ENCODE data around the gene SPON2.

Gene SPON2

DNA sequence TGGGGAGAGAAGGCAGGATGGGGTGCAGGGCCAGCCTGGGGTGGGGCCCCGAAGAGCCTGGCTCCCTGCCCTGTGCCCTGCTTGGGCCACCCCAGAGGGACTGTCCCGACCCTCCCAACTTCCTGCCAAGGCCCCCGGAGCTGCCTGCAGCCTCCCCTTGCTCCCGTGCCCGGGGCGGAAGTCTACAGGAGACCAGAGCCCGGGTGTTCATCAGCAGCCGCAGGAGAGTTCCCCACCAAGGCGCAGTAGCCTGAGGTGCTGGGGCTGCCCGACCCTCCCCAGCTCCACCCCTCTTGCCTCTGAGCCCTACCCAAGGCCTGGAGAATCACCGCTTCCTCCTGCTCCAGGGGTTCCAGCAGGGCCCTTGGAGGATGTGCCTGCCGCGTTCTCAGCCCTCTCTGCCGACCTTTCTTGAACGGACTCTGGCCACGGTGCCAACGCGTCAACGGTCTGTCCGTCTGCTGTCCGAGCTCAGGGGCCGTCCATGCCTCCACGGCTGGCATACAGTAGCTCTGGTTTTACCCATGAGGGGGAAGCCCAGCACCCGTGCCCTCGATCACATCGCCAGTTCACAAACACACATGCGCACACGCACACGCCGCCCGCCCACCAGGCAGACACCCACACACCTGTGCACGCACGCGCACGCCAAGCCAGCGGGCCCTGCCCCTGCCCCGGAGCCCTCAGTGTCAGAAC, 36.0 kb upstream of the SPON2 start:
- Histone ChIP-seq H3K27ac (ENCODE audit: insufficient read depth, low read depth, low read length, poor library complexity, severe bottlenecking) (no peak overlapping the region), H3K27me3 (ENCODE audit: control insufficient read depth, insufficient read depth, low read length, poor library complexity, severe bottlenecking) (no peaks in the 10 kb centered on the region), H3K9me3 (ENCODE audit: control insufficient read depth, low read length) (no peaks in the 10 kb centered on the region), H3K4me3 (ENCODE audit: insufficient read depth, low read depth, low read length) (no peak overlapping the region), H3K36me3 (ENCODE audit: control insufficient read depth, insufficient read depth, low read length) (no peaks in the 10 kb centered on the region), H3K4me1 (ENCODE audit: control insufficient read depth, insufficient read depth, low read length) (no peaks in the 10 kb centered on the region)
- WGBS, 2 experiments: 94 to 95% methylated on average over 37 of the region's 37 CpGs

DNA sequence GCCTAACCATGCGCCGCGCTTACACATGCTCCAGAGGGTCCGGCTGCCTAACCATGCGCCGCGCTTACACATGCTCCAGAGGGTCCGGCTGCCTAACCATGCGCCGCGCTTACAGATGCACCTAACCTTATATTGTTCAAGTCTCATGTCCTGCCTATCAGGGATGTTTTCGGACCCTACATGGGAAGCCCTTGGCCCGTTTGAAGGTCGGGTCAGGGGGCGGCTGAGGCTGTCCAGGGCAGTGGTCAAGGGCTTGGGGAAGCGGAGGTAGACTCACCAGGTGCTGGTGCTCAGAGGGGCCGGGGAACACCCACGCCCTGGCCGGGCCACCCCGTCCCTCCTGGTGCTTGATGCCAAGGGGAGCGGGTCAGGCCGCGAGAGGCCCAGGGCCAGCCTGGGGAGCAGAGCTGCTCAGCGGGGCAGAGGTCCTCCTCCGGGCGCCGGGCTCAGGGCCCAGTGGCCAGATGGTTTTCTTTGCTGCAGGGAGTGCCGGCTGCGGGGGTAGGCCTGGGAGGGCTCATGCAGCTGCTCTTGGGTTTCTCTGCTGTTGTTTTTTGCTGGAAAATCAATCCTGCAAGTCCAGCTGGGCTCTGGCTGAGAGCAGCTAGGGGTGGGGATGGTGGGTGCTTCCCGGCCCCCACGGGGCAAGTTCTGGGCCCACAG, 35.4 kb upstream of the SPON2 start:
- Histone ChIP-seq H3K27me3 (ENCODE audit: control insufficient read depth, insufficient read depth, low read length, poor library complexity, severe bottlenecking) (no peaks in the 10 kb centered on the region), H3K9me3 (ENCODE audit: control insufficient read depth, low read length) (no peaks in the 10 kb centered on the region), H3K4me3 (ENCODE audit: insufficient read depth, low read depth, low read length) (no peak overlapping the region), H3K36me3 (ENCODE audit: control insufficient read depth, insufficient read depth, low read length) (no peaks in the 10 kb centered on the region), H3K4me1 (ENCODE audit: control insufficient read depth, insufficient read depth, low read length) (no peaks in the 10 kb centered on the region), H3K27ac (ENCODE audit: insufficient read depth, low read depth, low read length, poor library complexity, severe bottlenecking) (no peak overlapping the region)
- WGBS, 2 experiments: 93 to 95% methylated on average over 28 of the region's 31 CpGs

DNA sequence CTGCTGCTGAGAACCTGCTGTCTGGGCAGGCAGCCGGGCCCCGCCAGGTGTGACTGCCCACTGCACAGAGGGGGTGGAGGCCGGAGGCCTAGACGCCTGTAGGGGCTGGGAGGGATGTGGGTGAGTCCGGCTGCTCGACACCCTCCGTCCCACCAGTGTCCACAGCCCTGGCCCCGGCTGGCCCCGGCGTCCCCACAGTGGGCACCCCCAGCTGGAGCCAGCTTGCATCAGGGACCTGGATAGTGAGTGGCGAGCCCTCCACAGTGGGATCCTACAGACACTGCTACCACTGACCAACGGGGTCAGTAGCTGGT, 34.7 kb upstream of the SPON2 start:
- 96 to 97% methylated on average over 12 of the region's 12 CpGs for WGBS, 2 experiments
- H3K4me1 ChIP-seq (ENCODE audit: control insufficient read depth, insufficient read depth, low read length): no peaks in the 10 kb centered on the region

DNA sequence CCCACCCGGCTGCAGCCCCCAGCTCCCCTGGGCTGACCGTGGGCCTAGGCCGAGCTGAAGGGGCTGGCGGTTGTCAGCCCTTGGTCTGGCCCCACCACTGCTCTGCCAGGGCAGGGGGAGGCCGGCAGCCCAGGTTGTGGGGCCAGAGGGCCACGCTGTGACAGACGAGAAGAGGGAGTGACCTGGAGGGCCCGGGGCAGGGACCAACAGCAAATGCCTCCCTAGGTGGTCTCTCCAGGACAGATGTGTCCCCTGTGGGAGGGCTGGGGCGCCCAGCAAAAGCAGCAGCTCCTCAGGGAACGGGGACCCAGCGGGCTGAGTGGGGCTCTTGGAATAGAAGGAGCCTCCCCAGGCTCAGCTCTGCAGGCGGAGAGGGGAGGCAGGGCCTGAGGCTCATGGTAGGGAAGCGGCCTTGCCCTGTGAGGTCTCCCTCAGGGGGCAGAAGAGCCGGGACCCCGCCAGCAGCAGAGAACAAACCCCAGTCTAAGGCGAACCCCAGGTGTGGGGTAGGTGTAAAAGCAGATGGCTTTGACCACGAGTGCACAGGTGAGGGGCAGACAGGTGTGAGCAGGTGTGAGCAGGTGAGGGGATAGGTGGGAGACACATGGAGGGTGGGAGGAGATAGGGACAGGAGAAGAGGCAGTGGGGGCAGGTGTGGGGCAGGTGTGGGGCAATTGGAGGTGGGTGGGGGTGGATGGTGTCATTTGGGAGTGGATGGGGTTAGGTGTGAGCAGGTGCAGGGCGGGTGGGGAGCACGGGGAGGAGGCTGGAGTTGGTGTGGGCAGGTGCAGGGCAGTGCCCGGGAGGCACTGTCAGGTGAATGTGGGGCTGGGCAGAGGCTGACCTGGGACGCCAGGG, 34.1 kb upstream of the SPON2 start:
- no peaks in the 10 kb centered on the region for H3K36me3 ChIP-seq (ENCODE audit: control insufficient read depth, insufficient read depth, low read length)
- no peaks in the 10 kb centered on the region for H3K4me1 ChIP-seq (ENCODE audit: control insufficient read depth, insufficient read depth, low read length)
- no peaks in the 10 kb centered on the region for H3K27me3 ChIP-seq (ENCODE audit: control insufficient read depth, insufficient read depth, low read length, poor library complexity, severe bottlenecking)
- H3K9me3 ChIP-seq (ENCODE audit: control insufficient read depth, low read length): no peaks in the 10 kb centered on the region
- no peak overlapping the region for H3K27ac ChIP-seq (ENCODE audit: insufficient read depth, low read depth, low read length, poor library complexity, severe bottlenecking)
- WGBS, 2 experiments: 90 to 93% methylated on average over 21 of the region's 21 CpGs
- H3K4me3 ChIP-seq (ENCODE audit: insufficient read depth, low read depth, low read length): no peak overlapping the region

More for the DNA sequence above, 34.7 kb upstream of the SPON2 start:
- Histone ChIP-seq H3K36me3 (ENCODE audit: control insufficient read depth, insufficient read depth, low read length) (no peaks in the 10 kb centered on the region), H3K9me3 (ENCODE audit: control insufficient read depth, low read length) (no peaks in the 10 kb centered on the region), H3K4me3 (ENCODE audit: insufficient read depth, low read depth, low read length) (no peak overlapping the region), H3K27ac (ENCODE audit: insufficient read depth, low read depth, low read length, poor library complexity, severe bottlenecking) (no peak overlapping the region), H3K27me3 (ENCODE audit: control insufficient read depth, insufficient read depth, low read length, poor library complexity, severe bottlenecking) (no peaks in the 10 kb centered on the region)

DNA sequence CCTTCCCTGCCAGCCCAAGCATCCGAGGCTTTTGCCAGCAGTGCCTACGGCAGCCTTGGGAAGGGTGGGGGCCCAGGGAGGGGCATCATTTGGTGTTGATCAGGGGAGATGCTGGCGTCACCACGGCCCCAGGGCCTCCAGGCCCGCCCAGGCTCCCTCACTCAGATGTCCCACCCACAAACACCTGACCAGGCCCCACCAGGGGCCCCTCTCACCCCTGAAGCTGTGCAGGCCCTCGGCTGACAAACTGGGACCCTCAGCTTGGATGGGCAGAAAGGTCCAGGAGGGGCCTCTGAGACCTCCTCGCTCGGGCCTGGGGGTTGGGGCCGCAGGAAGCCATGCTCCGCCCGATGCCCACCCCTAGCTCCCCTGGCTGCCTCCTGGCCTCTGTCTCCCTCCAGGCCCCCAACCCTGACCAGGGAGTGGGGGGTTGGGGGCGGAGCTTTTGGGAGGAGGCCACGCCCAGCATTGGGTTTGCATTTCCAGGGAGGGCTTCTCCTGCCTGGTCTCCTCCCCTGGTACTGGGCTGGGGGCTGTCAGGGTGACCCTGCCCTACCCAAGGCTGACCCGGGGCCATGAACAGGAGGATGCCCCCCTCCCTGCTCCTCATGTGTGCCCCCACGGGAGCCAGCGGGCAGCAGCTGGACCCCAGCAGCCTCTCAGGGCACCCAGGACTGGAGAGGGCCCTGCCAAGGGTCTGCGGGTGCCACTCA, 33.4 kb upstream of the SPON2 start:
- Histone ChIP-seq H3K4me1 (ENCODE audit: control insufficient read depth, insufficient read depth, low read length) (no peaks in the 10 kb centered on the region), H3K9me3 (ENCODE audit: control insufficient read depth, low read length) (no peaks in the 10 kb centered on the region), H3K36me3 (ENCODE audit: control insufficient read depth, insufficient read depth, low read length) (no peaks in the 10 kb centered on the region), H3K27ac (ENCODE audit: insufficient read depth, low read depth, low read length, poor library complexity, severe bottlenecking) (no peak overlapping the region), H3K27me3 (ENCODE audit: control insufficient read depth, insufficient read depth, low read length, poor library complexity, severe bottlenecking) (no peaks in the 10 kb centered on the region), H3K4me3 (ENCODE audit: insufficient read depth, low read depth, low read length) (no peak overlapping the region)
- 88 to 91% methylated on average over 17 of the region's 17 CpGs for WGBS, 2 experiments

DNA sequence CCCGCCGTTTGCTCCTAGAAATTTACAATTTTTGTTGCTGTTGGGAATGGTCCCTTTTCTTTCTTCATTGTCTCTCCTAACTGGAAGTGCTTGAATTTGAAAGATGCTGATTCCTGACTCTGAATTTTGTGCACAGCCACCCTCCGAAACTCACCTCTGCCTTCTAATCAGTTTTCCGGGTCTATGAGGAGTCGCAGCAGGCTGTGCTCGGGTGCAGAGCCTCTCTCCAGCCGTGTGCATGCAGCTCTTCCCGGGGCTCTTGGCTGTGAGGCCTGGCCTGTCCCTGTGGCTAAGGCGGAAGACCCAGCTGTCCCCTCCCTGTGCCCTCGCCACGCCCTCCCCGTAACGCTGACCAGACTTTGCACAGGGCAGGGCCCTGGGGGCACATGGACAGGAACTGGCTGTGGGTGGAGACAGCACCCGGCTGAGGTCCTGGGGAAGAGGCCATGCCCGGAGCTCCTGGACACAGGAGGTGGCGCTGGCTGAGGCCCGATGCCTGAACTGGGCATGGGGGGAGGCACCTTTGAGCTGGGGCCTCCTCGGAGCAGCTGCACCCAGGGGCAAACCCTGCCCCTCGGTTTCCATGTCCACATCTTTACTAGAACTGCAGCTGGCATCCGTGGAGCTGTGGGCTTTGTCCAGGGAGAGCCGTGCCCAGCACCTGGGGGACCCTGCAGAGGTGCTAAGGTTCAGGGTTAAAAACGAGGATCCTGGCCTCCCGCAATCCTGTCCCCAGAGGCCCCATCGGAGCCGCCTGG, 32.6 kb upstream of the SPON2 start:
- H3K4me3 ChIP-seq (ENCODE audit: insufficient read depth, low read depth, low read length): no peak overlapping the region

DNA sequence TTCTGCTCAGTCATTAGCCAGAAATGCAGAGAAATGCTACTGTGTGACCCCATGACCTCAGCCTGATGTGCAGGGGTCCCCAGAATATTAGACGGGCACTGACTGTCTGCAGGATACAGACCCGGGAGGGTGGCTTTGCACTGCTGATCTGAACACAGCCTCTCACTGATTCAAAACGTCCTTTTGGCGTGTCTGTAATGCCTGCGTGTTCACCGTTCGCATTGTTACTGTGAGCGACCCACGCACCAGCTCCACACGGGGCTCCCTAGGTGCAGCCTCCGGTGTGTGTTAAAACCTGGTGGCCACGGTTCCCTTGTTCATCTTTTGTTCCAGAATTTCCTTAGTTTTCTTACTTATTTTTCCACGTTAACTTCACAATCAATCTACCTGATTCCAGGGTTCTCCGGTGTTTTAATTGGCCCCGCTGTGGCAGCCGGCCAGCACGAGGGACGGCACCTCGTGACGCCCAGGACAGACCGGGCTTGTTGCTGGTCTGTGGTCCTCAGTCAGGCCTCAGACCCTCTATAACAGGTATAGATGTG, 32.0 kb upstream of the SPON2 start:
- H3K27me3 ChIP-seq (ENCODE audit: control insufficient read depth, insufficient read depth, low read length, poor library complexity, severe bottlenecking): no peaks in the 10 kb centered on the region
- no peaks in the 10 kb centered on the region for H3K36me3 ChIP-seq (ENCODE audit: control insufficient read depth, insufficient read depth, low read length)
- no peak overlapping the region for H3K27ac ChIP-seq (ENCODE audit: insufficient read depth, low read depth, low read length, poor library complexity, severe bottlenecking)
- no peaks in the 10 kb centered on the region for H3K9me3 ChIP-seq (ENCODE audit: control insufficient read depth, low read length)
- no peaks in the 10 kb centered on the region for H3K4me1 ChIP-seq (ENCODE audit: control insufficient read depth, insufficient read depth, low read length)
- 94 to 95% methylated on average over 21 of the region's 21 CpGs for WGBS, 2 experiments
- H3K4me3 ChIP-seq (ENCODE audit: insufficient read depth, low read depth, low read length): no peak overlapping the region

More for the DNA sequence above, 32.6 kb upstream of the SPON2 start:
- 90 to 91% methylated on average over 25 of the region's 25 CpGs for WGBS, 2 experiments
- Histone ChIP-seq H3K27ac (ENCODE audit: insufficient read depth, low read depth, low read length, poor library complexity, severe bottlenecking) (no peak overlapping the region), H3K27me3 (ENCODE audit: control insufficient read depth, insufficient read depth, low read length, poor library complexity, severe bottlenecking) (no peaks in the 10 kb centered on the region), H3K9me3 (ENCODE audit: control insufficient read depth, low read length) (no peaks in the 10 kb centered on the region), H3K36me3 (ENCODE audit: control insufficient read depth, insufficient read depth, low read length) (no peaks in the 10 kb centered on the region), H3K4me1 (ENCODE audit: control insufficient read depth, insufficient read depth, low read length) (no peaks in the 10 kb centered on the region)

DNA sequence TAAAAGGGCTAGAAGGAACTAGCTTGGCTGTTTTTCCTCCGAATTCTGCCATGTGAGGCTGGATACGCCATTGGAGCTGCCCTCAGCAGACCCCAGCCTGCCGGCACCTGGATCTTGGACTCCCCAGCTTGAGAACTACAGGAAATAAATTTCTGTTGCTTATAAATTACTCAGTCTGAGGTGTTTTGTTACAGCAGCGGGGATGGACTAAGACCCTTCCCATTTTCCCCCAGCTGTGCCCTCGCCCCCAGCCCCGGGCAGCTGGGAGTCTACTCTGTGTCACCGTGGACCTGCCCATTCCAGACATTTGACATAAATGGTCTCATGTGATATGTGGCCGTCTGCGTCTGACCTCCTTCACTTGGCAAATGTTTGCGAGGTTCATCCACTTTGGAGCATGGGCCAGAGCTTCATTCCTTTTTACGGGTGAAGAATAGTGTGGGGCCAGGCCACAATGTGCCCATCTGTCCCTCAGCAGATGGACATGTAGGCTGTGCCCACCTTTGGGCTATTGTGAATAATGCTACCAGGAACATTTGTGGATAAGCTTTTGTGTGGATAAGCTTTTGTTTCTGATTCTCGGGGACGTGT, 30.7 kb upstream of the SPON2 start:
- H3K36me3 ChIP-seq (ENCODE audit: control insufficient read depth, insufficient read depth, low read length): no peaks in the 10 kb centered on the region
- no peaks in the 10 kb centered on the region for H3K9me3 ChIP-seq (ENCODE audit: control insufficient read depth, low read length)
- no peaks in the 10 kb centered on the region for H3K27me3 ChIP-seq (ENCODE audit: control insufficient read depth, insufficient read depth, low read length, poor library complexity, severe bottlenecking)
- 95% methylated on average over 13 of the region's 13 CpGs for WGBS, 2 experiments
- H3K4me3 ChIP-seq (ENCODE audit: insufficient read depth, low read depth, low read length): no peak overlapping the region
- no peaks in the 10 kb centered on the region for H3K4me1 ChIP-seq (ENCODE audit: control insufficient read depth, insufficient read depth, low read length)
- no peak overlapping the region for H3K27ac ChIP-seq (ENCODE audit: insufficient read depth, low read depth, low read length, poor library complexity, severe bottlenecking)

DNA sequence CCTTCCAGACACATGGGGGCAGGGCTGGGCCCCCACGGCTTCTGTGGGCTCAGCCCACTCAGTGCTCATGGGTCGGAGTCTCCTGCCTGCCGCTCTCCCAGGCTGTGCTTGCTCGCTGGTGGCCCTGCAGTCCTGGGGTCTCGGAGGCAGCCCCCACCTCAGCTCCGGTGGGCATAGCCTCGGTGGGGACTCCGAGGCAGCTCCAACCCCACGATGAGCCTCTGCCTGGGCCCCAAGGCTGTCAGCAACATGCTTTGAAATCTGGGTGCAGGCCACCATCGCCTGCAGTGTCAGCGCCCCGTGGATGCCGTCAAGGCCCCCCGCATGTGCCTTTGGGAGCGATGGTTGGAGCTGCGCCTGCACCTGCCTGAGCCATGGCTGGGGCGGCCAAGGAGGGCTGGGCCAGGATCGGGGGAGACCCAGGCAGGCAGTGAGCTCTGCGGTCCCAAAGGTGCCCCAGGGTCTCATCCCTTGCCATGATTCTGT, 30.2 kb upstream of the SPON2 start:
- WGBS, 2 experiments: 91% methylated on average over 19 of the region's 19 CpGs

More for the DNA sequence above, 30.2 kb upstream of the SPON2 start:
- Histone ChIP-seq H3K27ac (ENCODE audit: insufficient read depth, low read depth, low read length, poor library complexity, severe bottlenecking) (no peak overlapping the region), H3K9me3 (ENCODE audit: control insufficient read depth, low read length) (no peaks in the 10 kb centered on the region), H3K27me3 (ENCODE audit: control insufficient read depth, insufficient read depth, low read length, poor library complexity, severe bottlenecking) (no peaks in the 10 kb centered on the region), H3K4me3 (ENCODE audit: insufficient read depth, low read depth, low read length) (no peak overlapping the region), H3K4me1 (ENCODE audit: control insufficient read depth, insufficient read depth, low read length) (no peaks in the 10 kb centered on the region), H3K36me3 (ENCODE audit: control insufficient read depth, insufficient read depth, low read length) (no peaks in the 10 kb centered on the region)

Measured in ectodermal cell (in vitro differentiated cells).